T follicular helper cell (primary cell): ENCODE measurements around the gene ALK.

Experiments
- DNase-seq: peaks from one replicate; pipeline ENCODE4 v3.0.0-alpha.2; 2020; ENCODE audit warnings: low read depth

ALK gene

GRCh38 chr2:29715655-29716054 lies 205.7 kb downstream of the ALK start:
- DNase-seq = no peak

DNA sequence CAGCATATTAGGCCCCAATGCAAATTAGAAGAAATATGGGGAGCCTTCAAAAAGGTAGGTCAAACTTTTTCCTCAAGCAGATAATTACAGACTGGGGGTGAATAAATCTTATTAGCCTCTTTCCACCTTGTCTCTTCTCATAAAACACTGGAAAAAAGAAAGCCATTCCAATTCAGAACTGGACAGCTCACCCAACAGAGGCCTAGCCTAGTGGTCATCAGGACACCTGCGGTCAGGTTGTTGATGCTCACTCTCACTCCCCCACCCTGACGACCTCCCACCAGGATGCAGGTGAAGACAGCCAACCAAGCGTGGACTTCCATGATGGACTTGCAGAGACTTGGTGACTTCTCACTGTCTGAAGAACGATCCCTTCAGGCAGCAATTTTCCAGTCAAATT lies 207.1 kb downstream of the ALK start:
- no peak for DNase-seq

GRCh38 chr2:29706171-29706720 lies 215.1 kb downstream of the ALK start:
- no peak for DNase-seq

- DNase-seq = no peak
These were observed 215.8 kb downstream of the ALK start for GRCh38 chr2:29705616-29706015.

DNA sequence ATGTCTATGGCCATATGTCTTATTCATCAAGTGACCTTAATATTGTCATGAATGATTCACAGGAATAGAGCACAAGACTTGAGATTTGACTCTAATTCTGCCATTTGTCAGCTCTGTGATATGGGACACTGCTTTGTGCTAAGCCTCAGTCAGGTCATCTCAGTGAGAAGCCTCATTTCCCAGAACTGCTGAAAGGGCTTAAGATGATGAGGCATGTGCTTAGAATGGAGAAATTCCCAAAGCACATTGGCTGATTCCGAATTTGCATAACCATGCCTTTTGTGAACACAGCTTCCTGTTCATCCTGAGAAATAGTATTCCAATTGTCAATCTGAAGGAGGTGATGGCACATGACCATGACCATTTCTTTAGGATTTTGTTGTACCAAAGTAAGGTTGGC lies 218.1 kb downstream of the ALK start:
- DNase-seq = no peak

DNA sequence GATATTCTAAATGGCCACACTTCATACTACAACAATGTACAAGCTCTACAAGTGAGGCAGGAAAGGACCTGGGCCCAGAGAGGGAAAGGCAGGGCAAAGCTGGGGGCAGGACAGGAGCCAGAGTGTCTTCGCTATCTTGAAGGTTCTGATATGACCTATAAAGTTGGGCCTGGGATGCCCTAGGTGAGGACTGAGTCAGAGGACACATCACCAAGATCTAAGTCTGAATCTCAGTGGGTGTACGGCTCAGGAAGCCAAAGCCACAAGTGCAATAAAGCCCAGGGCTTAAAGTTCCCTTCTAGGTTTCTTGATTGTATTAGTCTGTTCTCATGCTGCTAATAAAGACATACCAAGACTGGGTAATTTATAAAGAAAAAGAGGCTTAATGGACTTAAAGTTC lies 219.1 kb downstream of the ALK start:
- no peak for DNase-seq

DNA sequence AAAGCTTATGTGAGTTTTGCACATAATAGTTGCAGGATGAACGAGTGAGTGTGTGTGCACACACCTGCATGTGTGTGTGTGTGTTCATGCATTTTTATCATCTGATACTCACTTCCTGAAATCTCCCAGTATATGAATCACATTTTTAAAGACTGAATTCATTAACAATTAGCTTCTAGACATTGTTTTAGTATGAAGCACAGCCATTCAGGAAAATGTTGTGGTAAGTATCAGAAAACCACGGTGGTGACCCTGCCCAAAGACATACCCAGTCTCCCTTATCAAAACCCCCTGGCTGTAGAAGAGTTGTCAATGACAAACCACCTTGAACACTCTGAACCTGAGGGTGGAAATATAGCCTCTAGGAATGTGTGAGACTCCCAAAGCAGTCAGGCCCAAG lies 220.8 kb downstream of the ALK start:
- DNase-seq = no peak

- DNase-seq = no peak
These were observed 222.3 kb downstream of the ALK start for GRCh38 chr2:29699045-29699444.

- DNase-seq = no peak
These were observed 223.2 kb downstream of the ALK start for GRCh38 chr2:29698216-29698615.

GRCh38 chr2:29697715-29698114 lies 223.7 kb downstream of the ALK start:
- DNase-seq = no peak

GRCh38 chr2:29697181-29697580 lies 224.2 kb downstream of the ALK start:
- DNase-seq = no peak

DNA sequence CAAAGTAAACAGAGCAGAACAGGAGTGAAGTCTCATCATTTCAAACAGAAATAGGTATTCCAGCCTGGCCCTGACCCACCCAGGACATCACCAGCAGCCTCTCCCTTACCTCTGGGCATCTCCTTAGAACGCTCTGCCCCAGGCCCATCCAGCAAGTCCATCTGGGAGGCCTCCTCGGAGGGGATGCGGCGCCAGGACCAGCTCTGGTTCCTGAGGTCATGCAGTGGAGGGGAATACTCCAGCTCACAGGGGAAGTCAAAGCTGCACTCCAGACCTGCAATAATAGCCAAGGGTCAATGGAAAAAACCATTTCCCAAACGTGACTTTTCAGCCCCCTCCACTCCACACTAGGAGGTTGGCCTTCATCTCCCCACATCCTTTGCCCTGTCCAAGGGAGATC lies 226.6 kb downstream of the ALK start:
- no peak for DNase-seq

DNA sequence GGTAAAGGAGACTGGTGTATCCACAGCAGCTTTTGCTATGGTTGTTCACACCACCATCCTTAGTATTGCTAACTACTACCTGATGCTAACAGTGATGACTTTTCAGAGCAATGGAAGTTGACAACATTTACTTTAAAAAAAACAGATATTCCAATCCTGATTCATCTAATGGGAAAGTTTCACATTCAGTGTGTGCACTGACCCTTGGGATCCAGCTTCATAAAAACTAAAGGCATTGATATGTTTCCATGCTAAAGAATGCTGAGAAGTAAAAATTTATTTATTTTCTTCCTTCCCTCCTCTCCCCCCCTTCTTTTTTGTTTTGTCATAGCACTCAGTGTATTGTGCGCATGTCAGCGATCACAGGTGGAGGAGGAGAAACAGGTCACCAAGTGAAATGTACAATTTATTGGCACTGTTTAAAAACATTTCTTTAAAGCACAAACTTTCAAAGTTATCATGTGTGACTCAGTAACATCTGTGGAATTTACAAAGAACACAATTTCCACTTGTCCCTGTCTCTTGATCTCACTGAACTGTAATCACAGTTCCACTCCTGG lies 229.9 kb downstream of the ALK start:
- DNase-seq = no peak

GRCh38 chr2:29689666-29690065 lies 231.7 kb downstream of the ALK start:
- DNase-seq = no peak

GRCh38 chr2:29688429-29688828 lies 233.0 kb downstream of the ALK start:
- DNase-seq = no peak

- no peak for DNase-seq
These were observed 234.3 kb downstream of the ALK start for GRCh38 chr2:29687121-29687520.

DNA sequence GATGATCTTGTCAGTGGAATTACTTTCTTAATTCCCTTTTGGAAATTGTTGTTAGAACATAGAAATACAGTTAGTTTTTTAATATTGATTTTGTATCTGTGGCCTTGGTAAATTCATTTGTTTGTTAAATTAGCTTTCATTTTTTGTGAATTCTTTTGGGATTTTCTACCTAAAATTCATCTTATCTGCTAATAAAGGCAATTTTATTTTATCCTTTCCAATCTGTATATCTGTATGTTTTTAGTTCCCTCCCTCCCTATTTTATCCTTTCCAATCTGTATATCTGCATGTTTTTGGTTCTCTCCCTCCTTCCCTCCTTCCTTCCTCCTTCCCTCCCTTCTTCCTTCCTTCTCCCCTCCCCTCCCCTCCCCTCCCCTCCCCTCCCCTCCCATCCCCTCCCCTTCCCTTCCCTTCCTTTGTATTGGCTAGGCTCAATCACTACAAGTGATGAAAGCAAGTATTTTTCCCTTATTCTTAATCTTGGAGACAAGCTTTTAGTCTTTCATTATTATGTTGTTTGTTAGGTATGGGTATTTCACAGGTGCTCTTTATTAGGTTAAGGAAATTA lies 244.4 kb downstream of the ALK start:
- DNase-seq = no peak

DNA sequence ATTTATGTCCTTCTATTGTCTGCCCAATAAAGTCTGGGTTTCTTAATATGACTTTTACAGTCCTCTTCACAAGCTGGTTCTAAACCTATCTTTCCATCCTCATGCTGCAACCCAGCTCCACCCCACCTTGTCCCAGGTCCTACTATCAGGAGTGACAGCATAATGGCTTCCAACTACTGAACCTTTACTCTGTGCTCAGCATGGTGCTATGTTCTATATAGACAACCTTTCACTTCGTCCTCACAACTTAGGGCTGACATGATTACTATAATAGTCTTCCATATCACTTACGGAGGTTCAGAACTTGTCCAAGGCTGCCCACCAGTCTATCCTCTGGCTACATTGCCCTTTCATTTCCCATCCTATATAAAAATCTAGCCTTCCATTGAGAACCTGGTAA lies 256.8 kb downstream of the ALK start:
- no peak for DNase-seq

DNA sequence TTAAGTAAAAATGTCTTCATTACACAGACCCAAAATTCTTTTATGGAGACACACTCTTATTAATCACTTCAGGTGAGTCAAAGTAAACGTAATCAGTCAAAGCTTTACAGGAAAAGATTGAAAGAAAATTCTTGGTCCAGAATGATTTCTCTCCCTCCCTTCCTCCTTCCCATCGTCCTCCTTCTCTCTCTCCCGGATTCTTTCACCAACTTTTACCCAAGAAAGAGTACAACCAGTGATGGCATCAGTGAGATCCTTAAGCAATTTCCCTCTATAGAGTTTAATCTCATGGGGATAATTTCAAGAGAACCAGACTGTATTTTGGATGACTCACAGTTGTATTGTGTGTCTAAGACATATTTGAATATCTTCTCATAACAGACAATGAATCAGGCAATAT lies 258.1 kb downstream of the ALK start:
- DNase-seq = no peak

GRCh38 chr2:29662861-29663260 lies 258.5 kb downstream of the ALK start:
- no peak for DNase-seq

GRCh38 chr2:29660201-29660600 lies 261.2 kb downstream of the ALK start:
- DNase-seq = no peak

- DNase-seq = no peak
These were observed 262.2 kb downstream of the ALK start for GRCh38 chr2:29659178-29659577.

DNA sequence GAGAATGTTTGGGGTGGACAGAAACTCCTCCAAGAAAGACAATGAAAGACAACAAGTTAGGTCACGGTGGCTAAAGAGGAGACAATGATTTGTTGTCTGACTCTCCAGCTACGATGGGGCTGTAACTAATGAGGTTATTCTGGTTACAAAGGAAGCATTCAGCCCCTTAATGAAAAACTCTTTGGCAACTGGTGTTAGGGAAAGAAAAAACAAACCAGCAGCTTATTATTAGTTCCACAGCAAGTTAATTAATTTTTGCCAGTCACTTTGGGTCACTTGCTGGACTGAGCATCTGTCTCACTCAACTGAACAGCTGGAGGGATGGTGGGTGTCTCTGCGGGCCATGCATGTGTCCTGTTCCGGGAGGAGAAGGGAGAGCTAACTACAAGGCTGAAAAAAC lies 263.7 kb downstream of the ALK start:
- DNase-seq = no peak

DNA sequence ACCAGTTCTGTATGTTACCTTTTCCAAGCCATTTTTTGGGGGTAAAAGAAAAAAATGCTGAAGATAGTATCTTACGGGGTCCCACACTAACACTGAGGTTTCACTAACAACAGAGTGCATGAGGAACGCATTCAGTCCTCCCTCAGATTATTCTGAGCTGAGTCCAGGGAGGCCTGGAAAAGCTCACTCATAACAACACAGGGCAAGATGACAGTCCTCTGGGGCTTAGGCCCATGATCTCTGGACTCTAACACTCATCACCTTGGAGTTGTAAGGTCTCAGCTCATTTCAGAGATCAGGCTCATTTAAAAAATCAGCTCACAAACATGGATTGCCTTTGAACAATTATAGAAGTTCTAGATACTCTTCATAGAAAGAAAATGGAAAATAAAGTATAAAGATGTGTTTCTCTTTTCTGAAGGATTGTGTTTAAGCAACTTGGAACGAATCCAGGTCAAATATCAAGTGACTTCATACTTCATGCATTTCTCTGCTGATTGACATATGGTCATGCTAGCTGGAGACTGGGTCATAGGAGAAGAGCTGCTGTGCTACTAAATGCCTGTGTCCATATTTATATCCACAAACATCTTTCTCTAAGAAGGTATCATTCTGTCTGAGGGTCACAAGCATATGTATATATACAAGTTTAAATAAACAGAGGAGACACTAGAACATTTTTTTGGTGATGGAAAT lies 265.8 kb downstream of the ALK start:
- DNase-seq = no peak
